ENCODE measurements around the gene GRPEL1. TPM values are rescaled to one million over a fixed set of nuclear protein-coding genes. Genes with fewer than 3 reads are reported as not detected.

Gene GRPEL1
- polyA plus RNA-seq, 2 of the 4 experiments (the other 2 are of a cell fraction): 45.5 to 72.0 TPM

DNA sequence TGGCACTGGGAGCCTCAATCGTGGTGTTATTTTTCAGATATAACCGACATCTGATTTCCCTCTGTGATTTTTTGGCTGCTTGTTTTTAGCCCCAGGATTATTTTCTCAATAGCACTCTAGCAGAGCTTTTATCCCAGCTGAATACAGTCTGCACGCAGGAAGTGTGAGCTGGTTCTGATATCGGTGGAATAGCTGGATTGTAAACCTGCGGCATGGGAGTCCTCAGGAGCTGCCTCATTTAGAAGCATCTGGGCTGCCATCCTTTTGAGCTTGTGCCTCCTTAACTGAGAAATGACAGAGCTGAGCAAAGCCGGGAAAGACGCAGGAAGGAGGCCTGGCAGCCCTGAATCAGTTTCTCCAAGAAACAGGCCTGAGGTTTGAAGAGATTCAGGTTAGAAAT is 28.4 kb upstream of the GRPEL1 start:
- 79% methylated on average over 7 of the region's 7 CpGs for WGBS (ENCODE audit: missing lambda C conversion rate)
- no peak for FAIRE-seq

GRCh38 chr4:7095611-7096155 is 27.8 kb upstream of the GRPEL1 start:
- no peak overlapping the region for H3K4me2 ChIP-seq
- no peaks in the 10 kb centered on the region for H3K4me1 ChIP-seq
- ChIA-PET POLR2A (no interaction called here), CTCF (no interaction called here)
- WGBS (ENCODE audit: missing lambda C conversion rate): 78% methylated on average over 11 of the region's 16 CpGs
- ATAC-seq (no peak), DNase-seq (ENCODE audit: low read depth in 1 of 2, low spot score in 1 of 2) (no peak), FAIRE-seq (no peak)
- TF ChIP-seq CHD4 (IDR thresholded peaks at IDR 0.05; ENCODE audit: borderline replicate concordance): no peak
- TF ChIP-seq, protein P1, sequence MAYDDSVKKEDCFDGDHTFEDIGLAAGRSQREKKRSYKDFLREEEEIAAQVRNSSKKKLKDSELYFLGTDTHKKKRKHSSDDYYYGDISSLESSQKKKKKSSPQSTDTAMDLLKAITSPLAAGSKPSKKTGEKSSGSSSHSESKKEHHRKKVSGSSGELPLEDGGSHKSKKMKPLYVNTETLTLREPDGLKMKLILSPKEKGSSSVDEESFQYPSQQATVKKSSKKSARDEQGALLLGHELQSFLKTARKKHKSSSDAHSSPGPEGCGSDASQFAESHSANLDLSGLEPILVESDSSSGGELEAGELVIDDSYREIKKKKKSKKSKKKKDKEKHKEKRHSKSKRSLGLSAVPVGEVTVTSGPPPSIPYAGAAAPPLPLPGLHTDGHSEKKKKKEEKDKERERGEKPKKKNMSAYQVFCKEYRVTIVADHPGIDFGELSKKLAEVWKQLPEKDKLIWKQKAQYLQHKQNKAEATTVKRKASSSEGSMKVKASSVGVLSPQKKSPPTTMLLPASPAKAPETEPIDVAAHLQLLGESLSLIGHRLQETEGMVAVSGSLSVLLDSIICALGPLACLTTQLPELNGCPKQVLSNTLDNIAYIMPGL (CRISPR knock-in tag; IDR thresholded peaks at IDR 0.05; ENCODE audit: borderline replicate concordance): no peak
- no peak for TF ChIP-seq HEYL (CRISPR knock-in tag; IDR thresholded peaks at IDR 0.05)
- no peak for TF ChIP-seq GATA3 (IDR thresholded peaks at IDR 0.05; ENCODE audit: borderline replicate concordance)
- no peak for TF ChIP-seq EHF (CRISPR knock-in tag; IDR thresholded peaks at IDR 0.05)
- no peak for TF ChIP-seq BHLHE40 (IDR thresholded peaks at IDR 0.05; ENCODE audit: low read depth, low read length)
- no peak for TF ChIP-seq ZC3H11A (IDR thresholded peaks at IDR 0.05)
- TF ChIP-seq FOSB (CRISPR knock-in tag; IDR thresholded peaks at IDR 0.05): no peak
- TF ChIP-seq RAD21 (conservative IDR thresholded peaks at IDR 0.05 in 1 of 2, IDR thresholded peaks at IDR 0.05 in 1 of 2): no peak
- no peak for TF ChIP-seq JUNB (IDR thresholded peaks at IDR 0.05)
- no peak for TF ChIP-seq POLR2A (IDR thresholded peaks at IDR 0.05; ENCODE audit: low read length)
- no peak for TF ChIP-seq TP53 (CRISPR knock-in tag; IDR thresholded peaks at IDR 0.05)
- no peak for TF ChIP-seq MAFK (IDR thresholded peaks at IDR 0.05; ENCODE audit: partially characterized antibody)
- TF ChIP-seq, protein P2, sequence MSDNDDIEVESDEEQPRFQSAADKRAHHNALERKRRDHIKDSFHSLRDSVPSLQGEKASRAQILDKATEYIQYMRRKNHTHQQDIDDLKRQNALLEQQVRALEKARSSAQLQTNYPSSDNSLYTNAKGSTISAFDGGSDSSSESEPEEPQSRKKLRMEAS (IDR thresholded peaks at IDR 0.05): no peak
- TF ChIP-seq SMC3 (IDR thresholded peaks at IDR 0.05): no peak
- TF ChIP-seq JUN (IDR thresholded peaks at IDR 0.05): no peak
- TF ChIP-seq FOSL2 (IDR thresholded peaks at IDR 0.05): no peak
- no peak for TF ChIP-seq FOSL2 (CRISPR knock-in tag; IDR thresholded peaks at IDR 0.05)
- no peak for TF ChIP-seq ESRRA (IDR thresholded peaks at IDR 0.05; ENCODE audit: borderline replicate concordance, low read length)
- TF ChIP-seq KDM1A (IDR thresholded peaks at IDR 0.05; ENCODE audit: low read depth): no peak
- H3K9me3 ChIP-seq: no peaks in the 10 kb centered on the region
- no peak overlapping the region for H3K27ac ChIP-seq
- H3K4me3 ChIP-seq: no peak overlapping the region

More for the DNA sequence above, 28.4 kb upstream of the GRPEL1 start:
- Histone ChIP-seq H3K9me3 (no peaks in the 10 kb centered on the region), H3K4me3 (no peak overlapping the region), H3K4me2 (no peak overlapping the region), H3K4me1 (no peaks in the 10 kb centered on the region), H3K27ac (no peak overlapping the region)
- TF ChIP-seq E2F6 (IDR thresholded peaks at IDR 0.05; ENCODE audit: borderline replicate concordance, low read depth) (no peak), CHD4 (IDR thresholded peaks at IDR 0.05; ENCODE audit: borderline replicate concordance) (no peak), JUNB (IDR thresholded peaks at IDR 0.05) (no peak), FOXS1 (CRISPR knock-in tag; IDR thresholded peaks at IDR 0.05) (no peak), BHLHE40 (IDR thresholded peaks at IDR 0.05; ENCODE audit: low read depth, low read length) (no peak), SREBF2 (IDR thresholded peaks at IDR 0.05) (no peak), MAFK (IDR thresholded peaks at IDR 0.05; ENCODE audit: partially characterized antibody) (no peak), HOXB5 (CRISPR knock-in tag; IDR thresholded peaks at IDR 0.05) (no peak), ZC3H11A (IDR thresholded peaks at IDR 0.05) (no peak), KDM1A (IDR thresholded peaks at IDR 0.05; ENCODE audit: low read depth) (no peak), TP53 (CRISPR knock-in tag; IDR thresholded peaks at IDR 0.05) (no peak)
- TF ChIP-seq, protein P3, sequence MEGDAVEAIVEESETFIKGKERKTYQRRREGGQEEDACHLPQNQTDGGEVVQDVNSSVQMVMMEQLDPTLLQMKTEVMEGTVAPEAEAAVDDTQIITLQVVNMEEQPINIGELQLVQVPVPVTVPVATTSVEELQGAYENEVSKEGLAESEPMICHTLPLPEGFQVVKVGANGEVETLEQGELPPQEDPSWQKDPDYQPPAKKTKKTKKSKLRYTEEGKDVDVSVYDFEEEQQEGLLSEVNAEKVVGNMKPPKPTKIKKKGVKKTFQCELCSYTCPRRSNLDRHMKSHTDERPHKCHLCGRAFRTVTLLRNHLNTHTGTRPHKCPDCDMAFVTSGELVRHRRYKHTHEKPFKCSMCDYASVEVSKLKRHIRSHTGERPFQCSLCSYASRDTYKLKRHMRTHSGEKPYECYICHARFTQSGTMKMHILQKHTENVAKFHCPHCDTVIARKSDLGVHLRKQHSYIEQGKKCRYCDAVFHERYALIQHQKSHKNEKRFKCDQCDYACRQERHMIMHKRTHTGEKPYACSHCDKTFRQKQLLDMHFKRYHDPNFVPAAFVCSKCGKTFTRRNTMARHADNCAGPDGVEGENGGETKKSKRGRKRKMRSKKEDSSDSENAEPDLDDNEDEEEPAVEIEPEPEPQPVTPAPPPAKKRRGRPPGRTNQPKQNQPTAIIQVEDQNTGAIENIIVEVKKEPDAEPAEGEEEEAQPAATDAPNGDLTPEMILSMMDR (IDR thresholded peaks at IDR 0.05): no peak
- TF ChIP-seq, protein P4, sequence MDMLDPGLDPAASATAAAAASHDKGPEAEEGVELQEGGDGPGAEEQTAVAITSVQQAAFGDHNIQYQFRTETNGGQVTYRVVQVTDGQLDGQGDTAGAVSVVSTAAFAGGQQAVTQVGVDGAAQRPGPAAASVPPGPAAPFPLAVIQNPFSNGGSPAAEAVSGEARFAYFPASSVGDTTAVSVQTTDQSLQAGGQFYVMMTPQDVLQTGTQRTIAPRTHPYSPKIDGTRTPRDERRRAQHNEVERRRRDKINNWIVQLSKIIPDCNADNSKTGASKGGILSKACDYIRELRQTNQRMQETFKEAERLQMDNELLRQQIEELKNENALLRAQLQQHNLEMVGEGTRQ (IDR thresholded peaks at IDR 0.05): no peak
- DNase-seq (ENCODE audit: low read depth in 1 of 2, low spot score in 1 of 2) (no peak), ATAC-seq (no peak)
- POLR2A ChIA-PET: no interaction called here
- CTCF ChIA-PET: interaction anchor here (1.0 kb wide), 1 partner anchor 25 kb away, joined by 5 read pairs; no protein-coding TSS in a partner anchor

Measured in A549 (cell line).